Cerebellar cortex (tissue), 1 donor: ENCODE data around the gene TYW1.
"Not testable (repeated sequence)": the region's sequence is repeated elsewhere in the genome, so short reads cannot be mapped to it uniquely, and the experiment has no call there.

ENCODE experiments used
- DNase-seq: peaks from one replicate; pipeline ENCODE4 v3.0.0-alpha.2; 2015; ENCODE audit warnings: low spot score

The TYW1 gene

DNA sequence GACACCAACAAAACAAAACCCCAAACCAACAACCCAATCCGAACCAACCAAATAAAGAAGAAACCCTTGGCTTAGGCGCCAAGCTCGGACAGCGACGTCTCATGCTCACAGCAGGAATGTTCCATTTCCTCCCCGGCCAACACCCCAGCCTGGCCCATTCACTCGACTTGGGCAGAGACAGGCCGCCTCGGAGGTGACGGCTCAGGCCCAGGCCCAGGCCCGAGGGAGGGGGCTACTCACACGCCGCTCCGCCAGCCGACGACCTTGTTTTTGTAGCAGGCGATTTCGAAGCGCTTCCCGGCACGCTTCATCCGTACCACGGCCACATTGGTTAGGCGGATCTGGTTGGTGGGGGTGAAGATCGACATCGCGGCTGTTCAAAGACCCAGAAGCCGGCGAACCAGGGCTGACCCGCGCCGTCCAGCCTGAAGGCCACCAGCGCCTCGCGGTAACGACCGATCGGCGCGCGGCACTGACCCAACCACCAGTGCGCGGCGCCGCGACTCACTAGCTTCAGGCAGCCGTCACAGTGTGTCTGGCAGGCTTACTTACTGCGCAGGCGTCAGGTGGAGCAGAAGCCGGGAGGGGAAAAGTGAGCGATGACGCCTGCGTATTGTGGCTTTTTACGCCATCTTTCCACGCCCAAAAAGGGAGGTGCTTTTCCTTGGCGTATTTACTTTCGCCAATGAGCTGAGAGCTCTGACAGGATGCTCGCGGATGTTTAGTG lies 1.4 kb upstream of the TYW1 start, which contains the start of gene SBDS:
TSS of gene SBDS (minus strand) at position 537 of the 727 bp plus-strand sequence. CDS start at position 368, 169 bp downstream.
- DNase-seq, result peak; percentile 99

DNA sequence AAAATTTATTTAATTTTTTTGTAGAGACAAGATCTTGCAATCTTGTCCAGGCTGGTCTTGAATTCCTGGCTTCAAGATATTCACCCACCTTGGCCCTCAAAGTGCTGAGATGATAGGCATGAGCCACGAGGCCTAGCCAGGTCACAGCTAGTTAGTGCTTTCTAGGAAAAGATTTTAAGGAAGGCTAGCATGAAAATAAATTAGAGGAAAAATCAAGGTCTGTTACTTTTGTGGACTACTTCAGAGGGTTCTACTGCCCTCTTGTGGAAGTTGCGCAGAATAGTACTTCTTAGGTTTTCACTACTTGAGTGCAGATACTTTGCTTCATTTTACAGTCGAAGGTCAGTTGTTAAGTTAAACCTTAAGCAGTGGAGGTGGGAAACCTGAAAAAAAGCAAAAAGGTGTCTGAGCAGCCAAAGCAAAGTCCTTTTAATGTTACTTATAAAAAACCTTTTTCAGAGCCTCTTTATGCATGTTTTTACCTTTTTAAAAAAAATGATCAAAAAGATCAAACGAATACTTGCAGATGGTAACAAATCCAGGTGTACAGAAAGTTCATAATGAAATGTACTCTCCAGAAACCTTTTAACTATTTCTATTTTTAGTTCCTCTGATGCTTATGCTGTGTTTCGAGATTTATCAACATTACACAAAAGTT lies 4.1 kb downstream of the TYW1 start:
- peak; percentile 45 for DNase-seq

DNA sequence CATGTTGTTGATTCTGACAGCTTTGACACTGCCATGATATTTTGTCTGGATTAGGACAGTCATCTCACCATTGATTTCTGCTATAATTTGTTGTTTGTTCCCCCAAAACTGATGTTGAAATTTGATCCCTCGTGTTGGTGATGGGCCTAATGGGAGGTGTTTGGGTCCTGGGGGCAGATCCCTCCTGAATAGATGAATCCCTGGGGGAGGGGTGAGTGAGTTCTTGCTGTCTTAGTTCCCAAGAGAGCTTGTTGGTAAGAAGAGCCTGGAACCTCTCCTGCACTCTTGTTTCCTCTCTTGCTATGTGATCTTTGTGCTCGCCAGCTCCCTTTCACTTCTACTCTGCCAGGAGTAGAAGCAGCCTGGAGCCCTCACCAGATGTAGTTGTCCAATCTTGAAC lies 7.5 kb downstream of the TYW1 start:
- not testable (repeated sequence) for DNase-seq

DNA sequence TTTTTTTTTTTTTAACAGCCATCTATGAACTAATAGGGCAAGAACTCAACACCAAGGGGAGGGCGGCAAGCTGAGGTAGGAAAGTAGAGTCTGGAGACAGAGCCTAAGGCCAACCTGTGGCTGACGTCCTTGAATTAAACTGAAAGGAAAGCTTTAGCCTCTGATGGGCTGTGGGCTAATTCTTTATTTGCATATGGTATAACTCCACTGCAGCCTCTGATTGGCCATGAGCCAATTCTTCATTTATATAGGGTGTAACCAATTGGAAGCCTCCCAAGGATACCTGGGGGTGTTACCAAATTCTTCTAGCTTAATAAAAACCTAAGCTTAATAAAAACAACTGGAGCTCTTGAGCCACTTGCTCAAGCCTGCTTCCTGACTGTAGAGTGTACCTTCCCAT lies 10.3 kb downstream of the TYW1 start:
- DNase-seq, result no peak

DNA sequence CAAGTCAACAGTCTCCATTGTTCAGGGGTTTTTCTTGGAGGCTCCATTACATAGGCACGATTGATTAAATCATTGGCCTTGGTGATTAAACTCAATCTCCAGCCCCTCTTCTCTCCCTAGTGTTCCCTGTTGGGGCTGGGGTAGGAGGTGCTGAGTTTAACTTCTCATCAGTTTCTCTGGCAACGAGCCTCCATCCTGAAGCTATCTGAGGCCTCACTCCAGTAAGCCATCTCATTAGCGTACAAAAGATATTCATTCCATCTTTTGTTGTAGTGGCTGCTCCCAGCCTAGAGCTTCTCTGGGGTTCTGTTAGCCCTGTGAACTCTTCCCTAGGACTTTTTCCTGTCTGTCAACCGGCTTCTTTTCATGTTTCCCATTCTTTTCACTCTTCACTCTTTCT lies 11.6 kb downstream of the TYW1 start:
- no peak for DNase-seq

DNA sequence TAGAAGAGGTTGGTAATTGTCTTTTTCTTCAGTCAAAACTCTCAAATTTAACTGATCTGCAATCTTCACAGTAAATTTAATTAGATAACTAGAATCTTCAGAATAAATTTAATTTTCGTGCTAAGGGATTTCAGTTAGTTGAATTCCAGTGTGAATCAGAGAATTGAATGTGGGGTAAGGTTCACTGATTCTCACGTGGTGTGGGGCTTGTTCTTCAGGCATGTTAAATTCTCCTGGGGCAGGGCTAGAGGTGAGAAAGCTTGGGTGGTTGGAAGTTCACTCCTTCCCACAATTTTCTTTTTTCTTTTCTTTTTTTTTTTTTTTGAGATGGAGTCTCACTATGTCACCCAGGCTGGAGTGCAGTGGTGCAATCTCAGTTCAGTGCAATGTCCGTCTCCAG lies 13.0 kb downstream of the TYW1 start:
- DNase-seq, result not testable (repeated sequence)

DNA sequence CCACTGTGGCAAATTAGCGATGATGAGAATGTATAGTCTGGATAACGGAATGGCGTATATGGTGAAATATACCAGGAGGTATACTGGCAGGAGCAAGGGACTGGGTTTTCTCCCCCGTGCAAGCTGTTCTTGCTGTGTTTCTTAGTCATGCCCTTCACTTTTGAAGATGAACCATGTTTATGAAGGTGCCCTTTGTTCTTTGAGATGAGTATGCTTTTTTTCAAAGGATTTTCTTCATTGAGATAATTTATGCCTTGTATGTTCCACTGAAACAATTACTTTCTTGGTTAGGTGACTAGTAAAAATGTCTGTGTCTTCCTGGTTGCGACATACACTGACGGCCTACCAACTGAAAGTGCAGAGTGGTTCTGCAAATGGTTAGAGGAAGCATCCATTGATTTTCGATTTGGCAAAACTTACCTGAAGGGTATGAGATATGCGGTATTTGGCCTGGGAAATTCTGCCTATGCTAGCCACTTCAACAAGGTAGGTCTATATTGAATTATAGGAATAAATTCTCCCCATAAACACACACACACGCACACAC lies 17.5 kb downstream of the TYW1 start:
- DNase-seq, result not testable (repeated sequence)

DNA sequence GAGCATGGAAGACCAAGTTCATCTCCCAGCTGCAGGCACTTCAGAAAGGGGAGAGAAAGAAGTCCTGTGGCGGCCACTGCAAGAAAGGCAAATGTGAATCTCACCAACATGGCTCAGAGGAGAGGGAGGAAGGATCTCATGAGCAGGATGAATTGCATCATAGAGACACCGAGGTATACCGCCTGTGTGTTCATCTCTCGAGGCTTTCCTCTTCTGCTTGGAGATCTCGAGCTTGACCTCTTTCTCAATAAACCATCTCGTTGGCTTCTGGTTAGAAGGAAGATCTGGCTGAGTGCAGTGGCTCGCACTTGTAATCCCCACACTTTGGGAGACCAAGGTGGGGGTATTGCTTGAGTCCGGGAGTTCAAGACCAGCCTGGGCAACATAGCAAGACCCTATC lies 21.3 kb downstream of the TYW1 start:
- DNase-seq, result not testable (repeated sequence)

DNA sequence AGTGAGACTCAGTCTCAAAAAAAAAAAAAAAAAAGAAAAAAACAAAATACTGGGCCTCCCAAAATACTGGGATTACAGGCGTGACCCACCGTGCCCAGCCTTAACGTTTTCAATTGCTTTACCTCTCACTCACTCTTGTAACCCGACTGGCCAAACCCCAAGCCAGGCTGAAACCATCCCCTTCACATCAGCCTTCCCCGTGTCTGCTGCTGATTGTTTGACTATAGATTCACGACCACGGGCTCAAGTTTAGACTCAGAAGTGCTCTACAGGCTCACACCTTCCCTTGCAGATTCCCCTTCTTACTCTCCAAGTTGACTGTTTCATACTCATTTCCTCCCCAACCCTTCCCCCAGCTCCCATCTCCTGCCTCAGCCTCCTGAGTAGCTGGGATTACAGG lies 22.3 kb downstream of the TYW1 start:
- DNase-seq, result no peak

DNA sequence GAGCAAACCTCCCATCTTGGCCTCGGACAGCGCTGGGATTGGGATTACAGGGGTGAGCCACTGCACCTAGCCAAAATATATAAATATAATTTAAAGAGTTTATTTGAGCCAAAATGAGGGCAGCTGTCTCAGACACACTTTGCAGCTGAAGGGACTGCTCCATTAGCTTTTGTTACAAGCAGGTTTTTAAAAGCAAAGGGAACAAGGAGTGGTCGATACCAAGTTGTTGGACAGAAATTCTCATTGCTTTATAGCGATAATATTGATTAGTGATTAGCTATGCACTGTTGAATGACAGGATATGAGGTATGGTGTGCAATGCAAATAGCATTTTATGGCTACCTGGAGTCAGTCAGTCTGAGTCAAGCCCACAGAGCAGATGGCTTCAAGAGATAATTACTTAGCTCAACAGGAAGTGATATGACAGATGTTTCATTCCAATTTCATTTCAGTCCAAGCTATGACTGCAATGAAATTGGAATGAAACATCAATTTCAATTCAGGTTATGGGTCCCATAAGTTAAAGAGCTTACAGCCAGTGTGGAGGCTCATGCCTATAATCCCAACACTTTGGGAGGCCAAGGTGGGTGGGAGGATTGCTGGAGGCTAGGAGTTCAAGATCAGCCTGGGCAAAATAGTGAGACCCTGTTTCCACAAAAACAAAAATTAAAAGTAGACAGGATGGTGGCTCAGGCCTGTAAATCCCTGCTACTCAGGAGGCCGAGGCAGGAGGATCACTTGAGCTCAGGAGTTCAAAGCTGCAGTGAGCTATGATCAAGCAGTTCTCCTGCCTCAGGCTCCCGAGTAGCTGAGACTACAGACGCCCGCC lies 23.1 kb downstream of the TYW1 start:
- no peak for DNase-seq

DNA sequence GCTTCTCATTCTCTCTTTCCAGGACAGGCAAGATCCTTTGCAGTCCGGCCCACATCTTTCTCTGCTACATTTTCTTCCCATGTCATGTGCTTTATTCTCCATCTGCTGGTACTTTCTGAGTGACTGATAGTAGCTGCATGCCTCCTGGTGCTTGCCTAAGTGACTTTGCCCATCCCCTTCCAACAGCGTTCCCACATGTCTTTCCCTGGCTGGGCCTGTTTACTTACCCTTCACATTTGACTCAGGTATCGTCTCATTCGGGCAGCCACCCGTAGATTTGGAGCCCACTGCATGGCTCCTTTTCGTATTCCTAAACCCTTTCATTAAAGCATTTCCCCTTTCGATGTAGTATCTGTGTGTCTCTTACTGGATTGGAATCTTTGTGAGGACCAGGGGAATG lies 24.6 kb downstream of the TYW1 start:
- DNase-seq, result no peak

DNA sequence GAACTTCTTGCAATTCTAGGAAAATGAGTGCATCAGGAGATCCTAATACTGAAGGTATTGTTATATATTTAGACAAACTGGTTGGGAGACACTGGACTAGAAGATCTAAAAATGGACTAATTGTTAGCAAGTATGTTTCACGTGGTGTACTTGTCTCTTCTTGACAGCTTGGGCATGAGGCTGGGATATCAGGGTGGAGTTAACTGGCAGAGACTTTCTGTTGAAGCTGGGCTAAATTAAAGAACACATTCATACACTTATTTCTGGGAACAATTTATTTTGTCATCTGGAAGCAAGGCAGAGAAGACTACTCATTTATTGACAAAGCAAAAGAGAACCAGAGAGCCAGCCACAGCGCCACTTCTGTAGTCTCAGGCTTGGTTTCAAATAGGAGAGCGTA lies 25.9 kb downstream of the TYW1 start:
- no peak for DNase-seq

DNA sequence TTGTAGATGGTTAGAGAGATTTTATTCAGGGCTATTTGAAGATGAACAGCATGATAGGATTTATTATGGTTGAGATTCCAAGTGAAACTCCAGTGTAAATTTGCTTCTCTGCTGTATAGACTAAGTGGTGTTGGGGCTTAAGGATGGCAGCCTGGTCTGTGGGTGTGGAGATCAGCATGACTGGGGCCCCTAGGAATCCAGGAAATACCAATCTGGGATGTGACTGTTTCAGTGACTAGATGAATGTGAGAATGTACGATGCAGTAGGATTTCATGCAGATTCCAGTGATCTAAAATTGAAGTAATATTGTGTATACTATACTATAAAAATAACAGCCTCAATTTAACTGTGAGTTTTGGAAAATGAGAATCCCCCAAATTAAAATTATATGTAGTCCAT lies 28.8 kb downstream of the TYW1 start:
- not testable (repeated sequence) for DNase-seq

DNA sequence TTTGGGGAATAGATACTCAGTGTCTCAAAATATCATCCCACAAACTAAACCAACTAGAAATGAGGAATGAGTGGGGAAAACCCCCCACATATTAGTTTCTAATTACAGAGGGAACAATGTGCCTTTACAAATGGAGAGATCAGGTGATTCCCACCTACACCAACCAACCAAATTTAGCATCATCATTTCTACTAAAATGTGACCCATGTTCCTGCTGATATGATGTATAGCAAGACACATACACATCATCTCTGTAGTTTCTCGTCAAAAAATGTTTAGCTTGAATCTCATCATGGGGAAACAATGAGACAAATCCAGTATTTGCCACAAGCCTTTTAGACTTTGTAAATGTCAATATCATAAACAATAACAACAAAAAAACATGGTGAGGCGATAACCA lies 35.1 kb downstream of the TYW1 start:
- DNase-seq, result not testable (repeated sequence)

DNA sequence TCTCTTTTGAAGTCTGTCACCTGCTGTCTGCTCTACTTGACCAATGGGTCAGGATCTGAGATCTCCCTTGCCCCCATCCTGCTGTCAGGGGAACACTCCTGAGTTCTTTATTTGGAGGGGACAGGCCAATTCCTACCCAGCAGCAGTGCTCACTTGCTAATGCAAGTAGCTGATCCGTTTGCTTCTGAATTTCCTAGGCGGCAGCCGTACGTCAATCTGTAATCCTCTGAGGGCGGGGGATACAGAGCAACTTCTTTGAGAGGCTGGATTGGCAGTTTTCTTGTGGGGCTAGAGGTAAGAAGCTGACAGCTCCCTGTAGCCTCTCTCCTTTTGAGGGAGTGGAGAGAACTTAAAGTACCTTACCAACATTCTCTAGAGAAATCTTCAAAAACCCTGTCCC lies 36.6 kb downstream of the TYW1 start:
- no peak for DNase-seq

DNA sequence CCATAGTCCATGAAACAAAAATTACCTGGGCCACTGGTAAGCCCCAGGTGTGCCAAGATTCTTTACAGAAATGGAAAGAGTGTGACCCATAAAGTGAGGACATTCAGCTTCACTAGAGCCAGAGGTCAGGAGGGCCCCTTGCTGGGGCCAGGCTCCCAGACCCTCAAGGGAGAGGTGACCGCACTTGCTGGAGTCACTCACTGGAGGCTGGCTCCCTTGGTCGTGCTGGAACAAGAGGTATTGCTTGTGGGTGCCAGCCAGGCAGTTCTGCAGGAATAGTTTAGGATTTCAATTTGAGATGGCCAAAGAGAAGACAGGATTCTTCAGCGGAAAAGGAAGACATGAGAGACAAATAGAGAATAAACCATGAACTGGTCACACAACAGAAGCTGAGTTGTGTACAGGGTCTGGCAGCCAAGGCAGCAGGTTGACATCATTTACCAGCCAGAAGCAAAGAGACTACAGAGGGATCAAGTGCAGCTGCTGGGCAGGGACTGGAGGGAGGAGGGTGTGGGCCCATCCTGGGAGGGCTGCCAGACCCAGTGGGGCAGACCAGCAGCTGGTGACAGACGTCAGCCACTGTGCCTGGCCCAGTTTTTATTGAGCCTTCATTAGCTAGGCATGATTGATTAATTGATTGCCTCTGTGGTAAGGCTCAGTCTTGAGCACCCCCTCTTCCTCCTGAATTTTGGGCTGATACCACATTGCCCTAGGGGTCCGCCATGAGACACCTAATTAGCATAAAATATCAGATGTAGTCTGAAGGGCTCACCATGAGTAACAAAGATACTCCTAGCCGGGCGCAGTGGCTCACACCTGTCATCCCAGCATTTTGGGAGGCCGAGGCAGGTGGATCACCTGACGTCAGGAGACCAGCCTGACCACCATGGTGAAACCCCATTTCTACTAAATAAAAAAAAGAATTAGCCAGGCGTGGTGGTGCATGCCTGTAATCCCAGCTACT lies 40.1 kb downstream of the TYW1 start:
- not testable (repeated sequence) for DNase-seq

DNA sequence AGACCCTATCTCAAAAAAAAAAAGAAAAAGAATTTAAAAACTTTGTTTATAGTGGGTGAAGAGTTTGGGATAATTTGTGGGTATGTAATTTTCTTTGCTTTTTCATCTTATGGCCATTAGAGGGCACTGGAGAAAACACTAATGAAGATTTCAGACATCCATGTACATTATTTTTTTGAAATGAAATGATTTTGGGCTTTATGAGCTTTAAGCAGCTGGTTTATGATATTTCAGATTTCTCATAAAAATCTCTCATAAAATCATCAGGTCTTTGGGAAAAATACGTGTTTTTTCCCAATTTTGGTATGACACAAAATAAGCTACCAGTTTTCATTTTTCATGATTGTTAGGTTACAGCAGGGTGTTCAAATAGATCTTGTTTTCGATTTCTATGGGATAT lies 44.2 kb downstream of the TYW1 start:
- DNase-seq, result not testable (repeated sequence)

DNA sequence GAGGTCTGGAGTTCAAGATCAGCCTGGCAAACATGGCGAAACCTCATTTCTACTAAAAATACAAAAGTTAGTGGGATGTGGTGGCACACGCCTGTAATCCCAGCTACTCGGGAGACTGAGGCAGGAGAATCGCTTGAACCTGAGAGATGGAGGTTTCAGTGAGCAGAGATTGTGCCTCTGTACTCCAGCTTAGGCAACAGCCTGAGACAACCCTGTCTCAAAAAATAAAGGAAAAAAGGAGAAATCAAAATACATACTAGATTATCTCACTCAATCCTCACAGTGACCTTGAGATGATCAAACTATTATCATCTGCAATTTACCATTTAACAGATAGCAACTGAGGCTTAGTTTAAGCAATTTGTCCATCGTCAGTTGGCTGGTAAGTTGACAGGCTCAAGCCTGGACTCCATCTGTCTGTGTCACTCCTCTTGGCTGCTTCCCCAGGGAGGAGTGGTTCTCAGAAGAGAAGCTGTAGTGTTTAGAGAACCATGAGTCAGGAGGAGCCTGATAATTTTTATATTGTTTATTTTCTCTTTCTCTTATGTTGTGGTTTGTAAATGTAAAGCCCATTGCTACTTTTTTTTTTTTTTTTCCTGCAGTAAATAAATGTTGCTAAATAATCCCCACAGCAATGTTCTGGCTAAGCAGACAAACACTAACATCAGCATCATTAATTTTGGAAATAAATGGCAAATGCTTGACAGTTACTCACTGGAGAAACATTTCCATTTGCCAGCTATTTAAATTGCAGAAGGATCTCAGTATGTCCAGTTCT lies 46.3 kb downstream of the TYW1 start:
- peak; percentile 86 for DNase-seq

DNA sequence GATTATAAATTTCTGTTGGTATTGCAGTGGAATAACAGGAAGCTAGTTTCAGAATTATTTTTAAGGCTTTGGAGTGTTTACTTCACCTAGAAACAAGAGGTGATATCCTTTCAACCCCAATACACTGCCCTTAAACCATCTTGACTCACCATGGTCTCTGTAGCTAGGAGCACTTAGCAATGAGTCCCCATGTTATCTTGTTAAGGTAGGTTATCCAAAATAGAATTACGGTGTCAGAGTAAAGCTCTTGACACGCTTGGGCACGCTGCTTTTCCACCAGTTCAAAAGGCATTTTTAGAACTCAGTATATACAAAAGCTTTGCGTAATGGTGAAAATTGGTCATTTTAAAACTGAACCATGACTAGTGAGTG lies 46.9 kb downstream of the TYW1 start:
- DNase-seq, result peak; percentile 6

DNA sequence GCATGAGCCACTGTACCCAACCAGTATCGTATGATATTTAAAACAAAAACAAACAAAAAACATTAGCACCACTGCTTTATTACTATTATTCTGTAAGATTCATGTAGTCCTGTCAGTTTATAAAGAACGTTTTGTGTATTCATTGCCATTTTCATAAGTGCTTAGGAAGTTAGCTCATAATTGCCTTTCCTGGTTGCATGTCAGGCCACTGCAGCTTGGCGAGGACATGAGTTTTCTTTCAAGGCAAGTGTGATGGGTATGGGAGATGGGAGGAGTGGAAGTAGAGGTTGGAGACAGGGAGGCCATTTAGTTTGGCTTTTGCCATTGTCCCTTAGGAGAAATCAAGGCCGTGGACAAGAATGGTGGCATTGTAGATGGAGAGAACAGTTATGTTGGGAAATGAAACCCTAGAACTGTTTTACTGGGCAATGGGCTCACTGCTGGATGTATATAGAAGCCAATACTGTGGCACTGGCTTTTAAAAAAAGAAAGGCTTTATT lies 48.9 kb downstream of the TYW1 start:
- DNase-seq, result no peak
